Tibial nerve (tissue), 4 donors: Measurements from ENCODE around the gene SGTB. TPM values are rescaled to one million over a fixed set of nuclear protein-coding genes. Genes with fewer than 3 reads are reported as not detected.

Experiments
- DNase-seq, 2 donors: peaks; one replicate each; pipeline ENCODE4 v3.0.0-alpha.2; 2019; ENCODE audit warnings: low spot score in 2 of 2
- H3K27ac ChIP-seq, 4 donors: fragments of 200-600 bp; sonication (generic) in 3 of 4; one replicate each; pipeline ENCODE4 v1.5.1; 2017 to 2019; ENCODE audit warnings: mild to moderate bottlenecking in 1 of 4
- H3K27me3 ChIP-seq, 2 donors: fragments of 200-600 bp; sonication (generic) in 1 of 2; one replicate each; pipeline versions ENCODE4 v1.5.1 to v1.6.0; 2017 to 2019
- H3K36me3 ChIP-seq, 3 donors: fragments of 200-600 bp; sonication (generic); one replicate each; pipeline ENCODE4 v1.5.1; 2018 to 2019
- H3K4me1 ChIP-seq, 4 donors: fragments of 200-600 bp; sonication (generic) in 3 of 4; one replicate each; pipeline ENCODE4 v1.5.1; 2017 to 2019
- H3K4me3 ChIP-seq, 4 donors: fragments of 200-600 bp; sonication (generic) in 3 of 4; one replicate each; pipeline ENCODE4 v1.5.1; 2017 to 2019; ENCODE audit warnings: mild to moderate bottlenecking in 1 of 4, moderate library complexity in 1 of 4
- H3K9me3 ChIP-seq, 4 donors: fragments of 200-600 bp; sonication (generic) in 3 of 4; one replicate each; pipeline ENCODE4 v1.5.1; 2017 to 2019
- CTCF ChIP-seq, 5 experiments: fragments of 200-600 bp in 3 of 5; fragments of 450-650 bp in 2 of 5; sonication (generic) in 3 of 5; IDR thresholded peaks; one replicate each; pipeline ENCODE4 v1.5.1; 2016 to 2019; ENCODE audit warnings: antibody characterized with exemption in 5 of 5, mild to moderate bottlenecking in 3 of 5, moderate library complexity in 2 of 5
- EP300 ChIP-seq, 2 donors: sonication (generic); formaldehyde crosslinking; IDR thresholded peaks; one replicate each; pipeline ENCODE4 v1.6.1; 2017; ENCODE audit warnings: antibody characterized with exemption in 2 of 2, mild to moderate bottlenecking in 1 of 2
- POLR2A ChIP-seq, 2 donors: fragments of 450-650 bp; IDR thresholded peaks; one replicate each; pipeline ENCODE4 v1.6.1; 2017; ENCODE audit warnings: antibody characterized with exemption in 2 of 2, mild to moderate bottlenecking in 2 of 2, moderate library complexity in 2 of 2
- WGBS, 2 donors: methylation state at CpG; one replicate each; pipeline ENCODE4 v1.1.5; 2018; 5-methylcytosine and 5-hydroxymethylcytosine counted together
- total RNA-seq, 4 donors: library from RNA; depleted of rRNA; stranded (reverse); fragments of >200 nt; gene quantifications; one replicate each; pipeline ENCODE4 v1.1.0, GENCODE V29; 2016

SGTB gene
- total RNA-seq, 4 donors from 2014 or later = 10.8 to 13.0 (median 11.2) TPM

- DNase-seq = no peak
- Histone ChIP-seq H3K27ac (no peak overlapping the region), H3K36me3 (peaks cover 0 to 22% (median 0%) of the 10 kb centered on the region in 3 donors), H3K27me3 (no peaks in the 10 kb centered on the region), H3K4me3 (no peak overlapping the region), H3K9me3 (peaks cover 0 to 2% (median 0%) of the 10 kb centered on the region in 4 donors), H3K4me1 (no peaks in the 10 kb centered on the region)
- TF ChIP-seq POLR2A (IDR thresholded peaks at IDR 0.05) (no peak), CTCF (IDR thresholded peaks at IDR 0.05) (no peak), EP300 (IDR thresholded peaks at IDR 0.05) (no peak)
- 78 to 83% methylated on average over 1 of the region's 1 CpG for WGBS, 2 donors
These were observed 45.7 kb upstream of the SGTB start for GRCh38 chr5:65767565-65767964.

- no peak for DNase-seq
- no peak overlapping the region for H3K27ac ChIP-seq
- WGBS, 2 donors = 88 to 94% methylated on average over 2 of the region's 2 CpGs
These were observed 44.9 kb upstream of the SGTB start for GRCh38 chr5:65766781-65767180.

GRCh38 chr5:65766175-65766574 lies 44.3 kb upstream of the SGTB start:
- WGBS, 2 donors = 92 to 97% methylated on average over 2 of the region's 2 CpGs
- no peak overlapping the region for H3K27ac ChIP-seq

More at GRCh38 chr5:65766781-65767180, 44.9 kb upstream of the SGTB start:
- H3K27me3 ChIP-seq = no peaks in the 10 kb centered on the region
- H3K9me3 ChIP-seq = peaks cover 0 to 2% (median 0%) of the 10 kb centered on the region in 4 donors
- H3K36me3 ChIP-seq = peaks cover 0 to 22% (median 0%) of the 10 kb centered on the region in 3 donors
- H3K4me1 ChIP-seq = no peaks in the 10 kb centered on the region
- no peak for TF ChIP-seq POLR2A (IDR thresholded peaks at IDR 0.05)
- TF ChIP-seq EP300 (IDR thresholded peaks at IDR 0.05) = no peak
- TF ChIP-seq CTCF (IDR thresholded peaks at IDR 0.05) = no peak
- H3K4me3 ChIP-seq = no peak overlapping the region

GRCh38 chr5:65765582-65765981 lies 43.7 kb upstream of the SGTB start:
- H3K36me3 ChIP-seq = peaks cover 0 to 23% (median 0%) of the 10 kb centered on the region in 3 donors
- no peak overlapping the region for H3K27ac ChIP-seq
- no peak overlapping the region for H3K4me3 ChIP-seq
- no peaks in the 10 kb centered on the region for H3K4me1 ChIP-seq
- 97 to 100% methylated on average over 1 of the region's 1 CpG for WGBS, 2 donors
- peaks cover 0 to 2% (median 0%) of the 10 kb centered on the region in 4 donors for H3K9me3 ChIP-seq
- DNase-seq = no peak
- TF ChIP-seq EP300 (IDR thresholded peaks at IDR 0.05) (no peak), CTCF (IDR thresholded peaks at IDR 0.05) (no peak), POLR2A (IDR thresholded peaks at IDR 0.05) (no peak)
- H3K27me3 ChIP-seq = no peaks in the 10 kb centered on the region

More at GRCh38 chr5:65766175-65766574, 44.3 kb upstream of the SGTB start:
- no peak for DNase-seq
- no peak for TF ChIP-seq CTCF (IDR thresholded peaks at IDR 0.05)
- TF ChIP-seq EP300 (IDR thresholded peaks at IDR 0.05) = no peak
- no peak for TF ChIP-seq POLR2A (IDR thresholded peaks at IDR 0.05)
- Histone ChIP-seq H3K9me3 (peaks cover 0 to 2% (median 0%) of the 10 kb centered on the region in 4 donors), H3K4me3 (no peak overlapping the region), H3K36me3 (peaks cover 0 to 22% (median 0%) of the 10 kb centered on the region in 3 donors), H3K4me1 (no peaks in the 10 kb centered on the region), H3K27me3 (no peaks in the 10 kb centered on the region)

GRCh38 chr5:65762234-65762633 lies 40.3 kb upstream of the SGTB start:
- no peaks in the 10 kb centered on the region for H3K27me3 ChIP-seq
- TF ChIP-seq POLR2A (IDR thresholded peaks at IDR 0.05) (no peak), CTCF (IDR thresholded peaks at IDR 0.05) (no peak), EP300 (IDR thresholded peaks at IDR 0.05) (no peak)
- H3K4me1 ChIP-seq = no peaks in the 10 kb centered on the region
- no peak overlapping the region for H3K4me3 ChIP-seq
- H3K36me3 ChIP-seq = peaks cover 0 to 38% (median 0%) of the 10 kb centered on the region in 3 donors
- H3K27ac ChIP-seq = no peak overlapping the region
- 77 to 80% methylated on average over 1 of the region's 1 CpG for WGBS, 2 donors
- peaks cover 0 to under 1% (median 0%) of the 10 kb centered on the region in 4 donors for H3K9me3 ChIP-seq
- DNase-seq = no peak
